Measurements from ENCODE around the gene BIK.

The BIK gene

DNA sequence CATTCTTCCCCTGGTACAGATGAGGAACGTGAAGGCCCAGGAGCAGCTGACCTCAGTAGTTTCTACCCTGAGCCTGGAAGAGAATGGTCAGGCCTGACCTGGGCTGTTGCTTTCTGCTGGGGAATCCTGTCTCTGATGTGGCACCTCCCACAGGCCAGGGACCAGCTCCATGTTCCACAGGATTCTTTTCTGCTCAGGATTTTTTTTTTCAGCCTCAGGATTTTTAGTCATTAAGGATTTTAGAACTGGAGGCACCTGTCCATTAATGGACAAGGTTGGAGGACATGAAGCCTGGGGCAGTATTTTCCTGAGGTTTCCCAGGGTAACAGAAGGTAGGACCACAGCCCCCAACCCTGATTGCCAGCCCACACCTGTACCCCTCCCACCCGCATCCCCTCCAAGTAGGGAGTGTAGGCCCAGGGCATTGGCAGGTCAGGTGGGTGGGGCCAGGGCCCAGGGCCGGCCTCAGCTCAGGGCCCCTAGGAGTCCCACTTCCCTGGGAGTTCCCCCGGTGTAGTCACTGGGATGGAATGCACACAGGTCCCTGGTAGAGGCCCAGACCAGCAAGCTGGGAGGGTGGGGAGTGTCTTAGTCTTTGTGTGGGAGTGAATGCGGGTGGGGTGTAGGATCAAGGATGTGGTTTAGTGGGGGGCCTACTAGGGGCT, 16.1 kb downstream of the BIK start:
- Histone ChIP-seq H3K9ac (ENCODE audit: low read depth, low read length) (no peak overlapping the region), H3K36me3 (ENCODE audit: control insufficient read depth, insufficient read depth, low read length) (peaks cover 7% of the 10 kb centered on the region; the same call in 1 of the 2 replicates), H3K9me3 (ENCODE audit: control insufficient read depth, insufficient read depth, low read length) (no peaks in the 10 kb centered on the region), H3K4me1 (ENCODE audit: control insufficient read depth, insufficient read depth, low read length) (peaks cover 9% of the 10 kb centered on the region; the same call in 1 of the 2 replicates), H3K27me3 (ENCODE audit: control insufficient read depth, insufficient read depth, low read length) (no peaks in the 10 kb centered on the region), H3K4me3 (ENCODE audit: low read depth, low read length) (no peak overlapping the region), H3K27ac (ENCODE audit: low read depth, low read length) (no peak overlapping the region)

DNA sequence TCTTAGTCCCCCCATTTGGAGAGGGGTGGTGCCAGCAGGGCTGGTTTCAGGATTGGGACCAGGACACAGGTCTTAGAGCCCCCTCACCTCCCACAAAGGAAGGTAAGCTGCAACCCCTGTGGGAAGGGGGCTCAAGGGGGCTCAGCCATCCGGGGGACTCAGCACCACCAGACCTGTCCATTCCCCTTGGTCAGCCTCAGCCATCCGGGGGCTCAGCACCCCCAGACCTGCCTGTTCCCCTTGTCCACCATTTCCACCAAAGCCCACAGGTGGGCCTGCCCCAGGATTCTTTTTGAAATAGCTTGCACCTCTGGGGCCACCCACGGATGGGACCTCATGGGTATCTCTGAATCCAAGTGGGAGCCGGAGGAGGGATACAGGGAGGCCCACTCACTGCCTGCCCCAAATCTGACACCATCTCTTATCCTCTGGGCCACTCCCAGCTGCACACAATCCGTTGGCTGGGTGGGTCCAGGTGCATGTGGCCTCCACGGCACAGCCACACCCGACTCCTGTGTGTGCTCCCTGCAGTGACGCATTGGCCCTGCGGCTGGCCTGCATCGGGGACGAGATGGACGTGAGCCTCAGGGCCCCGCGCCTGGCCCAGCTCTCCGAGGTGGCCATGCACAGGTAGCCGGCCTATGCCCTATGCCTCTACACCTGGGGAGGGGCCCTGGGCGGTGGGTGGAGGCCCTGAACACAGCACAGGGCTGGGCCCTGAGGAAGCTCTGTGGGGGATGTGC, 16.8 kb downstream of the BIK start:
- H3K4me1 ChIP-seq (ENCODE audit: control insufficient read depth, insufficient read depth, low read length) = peaks cover 9% of the 10 kb centered on the region; the same call in 1 of the 2 replicates
- H3K4me3 ChIP-seq (ENCODE audit: low read depth, low read length) = no peak overlapping the region
- H3K36me3 ChIP-seq (ENCODE audit: control insufficient read depth, insufficient read depth, low read length) = peaks cover 13% of the 10 kb centered on the region; the same call in 1 of the 2 replicates
- no peaks in the 10 kb centered on the region for H3K27me3 ChIP-seq (ENCODE audit: control insufficient read depth, insufficient read depth, low read length)
- no peak overlapping the region for H3K27ac ChIP-seq (ENCODE audit: low read depth, low read length)
- no peak overlapping the region for H3K9ac ChIP-seq (ENCODE audit: low read depth, low read length)
- H3K9me3 ChIP-seq (ENCODE audit: control insufficient read depth, insufficient read depth, low read length) = no peaks in the 10 kb centered on the region

DNA sequence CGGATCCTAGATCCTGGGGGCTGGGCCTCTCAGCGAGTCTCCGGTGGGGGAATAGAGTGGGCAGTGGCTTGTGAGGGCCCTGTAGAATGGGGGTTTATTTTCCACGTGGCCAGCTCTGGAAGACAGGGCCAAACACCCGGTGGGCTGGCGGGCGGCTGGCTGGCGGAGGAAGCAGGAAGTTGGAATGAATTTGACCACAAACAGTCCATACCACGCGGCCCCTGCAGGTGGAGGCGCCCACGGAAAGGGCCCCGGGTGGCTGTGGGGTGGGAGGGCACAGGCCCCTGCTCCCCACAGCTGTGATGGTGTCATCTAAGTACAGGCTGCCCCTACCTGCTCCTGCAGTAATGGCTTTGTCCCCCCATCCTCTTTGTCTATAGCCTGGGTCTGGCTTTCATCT, 17.6 kb downstream of the BIK start:
- no peak overlapping the region for H3K27ac ChIP-seq (ENCODE audit: low read depth, low read length)
- no peaks in the 10 kb centered on the region for H3K9me3 ChIP-seq (ENCODE audit: control insufficient read depth, insufficient read depth, low read length)
- peaks cover 9% of the 10 kb centered on the region; the same call in 1 of the 2 replicates for H3K4me1 ChIP-seq (ENCODE audit: control insufficient read depth, insufficient read depth, low read length)
- H3K4me3 ChIP-seq (ENCODE audit: low read depth, low read length) = no peak overlapping the region
- no peak overlapping the region for H3K9ac ChIP-seq (ENCODE audit: low read depth, low read length)
- H3K27me3 ChIP-seq (ENCODE audit: control insufficient read depth, insufficient read depth, low read length) = no peaks in the 10 kb centered on the region
- peaks cover 20% of the 10 kb centered on the region for H3K36me3 ChIP-seq (ENCODE audit: control insufficient read depth, insufficient read depth, low read length)

DNA sequence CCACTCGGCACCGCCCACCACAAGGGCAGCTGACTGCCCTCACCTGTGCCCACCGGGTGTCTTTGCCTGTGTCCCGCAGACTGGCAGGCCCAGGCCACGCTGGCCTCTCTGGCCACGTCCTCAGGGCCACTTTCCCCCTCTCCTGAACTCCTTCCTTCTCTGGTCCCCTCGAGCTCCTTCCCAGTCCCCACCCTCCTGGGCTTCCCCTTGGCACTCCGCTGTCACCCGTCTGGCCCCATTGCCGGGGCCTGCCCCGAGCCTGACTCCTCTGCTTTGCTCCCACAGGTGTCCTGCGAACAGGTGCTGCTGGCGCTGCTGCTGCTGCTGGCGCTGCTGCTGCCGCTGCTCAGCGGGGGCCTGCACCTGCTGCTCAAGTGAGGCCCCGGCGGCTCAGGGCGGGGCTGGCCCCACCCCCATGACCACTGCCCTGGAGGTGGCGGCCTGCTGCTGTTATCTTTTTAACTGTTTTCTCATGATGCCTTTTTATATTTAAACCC, 18.4 kb downstream of the BIK start:
- no peaks in the 10 kb centered on the region for H3K9me3 ChIP-seq (ENCODE audit: control insufficient read depth, insufficient read depth, low read length)
- peaks cover 25% of the 10 kb centered on the region for H3K36me3 ChIP-seq (ENCODE audit: control insufficient read depth, insufficient read depth, low read length)
- H3K4me3 ChIP-seq (ENCODE audit: low read depth, low read length) = no peak overlapping the region
- H3K9ac ChIP-seq (ENCODE audit: low read depth, low read length) = no peak overlapping the region
- no peak overlapping the region for H3K27ac ChIP-seq (ENCODE audit: low read depth, low read length)
- no peaks in the 10 kb centered on the region for H3K27me3 ChIP-seq (ENCODE audit: control insufficient read depth, insufficient read depth, low read length)
- peaks cover 9% of the 10 kb centered on the region; the same call in 1 of the 2 replicates for H3K4me1 ChIP-seq (ENCODE audit: control insufficient read depth, insufficient read depth, low read length)

DNA sequence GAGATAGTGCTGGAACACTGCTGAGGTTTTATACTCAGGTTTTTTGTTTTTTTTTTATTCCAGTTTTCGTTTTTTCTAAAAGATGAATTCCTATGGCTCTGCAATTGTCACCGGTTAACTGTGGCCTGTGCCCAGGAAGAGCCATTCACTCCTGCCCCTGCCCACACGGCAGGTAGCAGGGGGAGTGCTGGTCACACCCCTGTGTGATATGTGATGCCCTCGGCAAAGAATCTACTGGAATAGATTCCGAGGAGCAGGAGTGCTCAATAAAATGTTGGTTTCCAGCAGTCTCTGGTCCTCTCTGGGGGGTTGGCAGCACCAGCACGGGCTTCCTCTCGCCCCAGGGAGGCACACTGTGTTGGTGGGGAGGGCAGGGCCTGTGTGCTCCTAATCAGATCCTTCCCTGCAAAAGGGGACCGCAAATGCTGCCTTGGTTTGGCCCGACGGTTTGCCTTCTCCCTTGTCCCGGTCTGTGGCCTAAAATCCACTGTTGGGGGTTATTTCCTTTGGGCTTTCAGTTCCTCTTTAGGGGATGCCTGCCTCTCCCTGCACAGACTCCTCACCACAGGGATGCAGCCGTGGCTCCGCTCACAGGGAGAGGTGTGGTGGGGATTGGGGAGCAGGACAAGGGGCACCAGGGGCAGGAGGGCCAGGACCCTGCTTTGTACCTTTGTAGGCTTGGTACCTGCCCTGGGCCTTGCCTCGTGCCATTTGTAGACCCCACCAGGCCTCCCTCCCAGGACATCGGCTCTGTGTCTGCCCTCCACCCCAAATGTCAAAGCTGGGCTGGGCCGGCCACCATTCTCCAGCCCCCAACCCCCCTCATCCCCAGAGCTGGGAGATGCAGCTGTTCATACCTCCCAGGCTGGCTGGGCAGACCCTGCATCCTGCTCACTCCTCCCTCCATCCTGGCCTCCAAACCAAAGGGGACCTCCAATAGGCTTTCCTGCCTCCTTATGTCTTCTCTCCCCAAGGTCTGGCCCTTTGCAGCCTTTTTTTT, 19.2 kb downstream of the BIK start:
- no peak overlapping the region for H3K27ac ChIP-seq (ENCODE audit: low read depth, low read length)
- peaks cover 32% of the 10 kb centered on the region for H3K36me3 ChIP-seq (ENCODE audit: control insufficient read depth, insufficient read depth, low read length)
- H3K4me1 ChIP-seq (ENCODE audit: control insufficient read depth, insufficient read depth, low read length) = peaks cover 9% of the 10 kb centered on the region; the same call in 1 of the 2 replicates
- H3K9me3 ChIP-seq (ENCODE audit: control insufficient read depth, insufficient read depth, low read length) = no peaks in the 10 kb centered on the region
- no peaks in the 10 kb centered on the region for H3K27me3 ChIP-seq (ENCODE audit: control insufficient read depth, insufficient read depth, low read length)
- no peak overlapping the region for H3K9ac ChIP-seq (ENCODE audit: low read depth, low read length)
- H3K4me3 ChIP-seq (ENCODE audit: low read depth, low read length) = no peak overlapping the region

DNA sequence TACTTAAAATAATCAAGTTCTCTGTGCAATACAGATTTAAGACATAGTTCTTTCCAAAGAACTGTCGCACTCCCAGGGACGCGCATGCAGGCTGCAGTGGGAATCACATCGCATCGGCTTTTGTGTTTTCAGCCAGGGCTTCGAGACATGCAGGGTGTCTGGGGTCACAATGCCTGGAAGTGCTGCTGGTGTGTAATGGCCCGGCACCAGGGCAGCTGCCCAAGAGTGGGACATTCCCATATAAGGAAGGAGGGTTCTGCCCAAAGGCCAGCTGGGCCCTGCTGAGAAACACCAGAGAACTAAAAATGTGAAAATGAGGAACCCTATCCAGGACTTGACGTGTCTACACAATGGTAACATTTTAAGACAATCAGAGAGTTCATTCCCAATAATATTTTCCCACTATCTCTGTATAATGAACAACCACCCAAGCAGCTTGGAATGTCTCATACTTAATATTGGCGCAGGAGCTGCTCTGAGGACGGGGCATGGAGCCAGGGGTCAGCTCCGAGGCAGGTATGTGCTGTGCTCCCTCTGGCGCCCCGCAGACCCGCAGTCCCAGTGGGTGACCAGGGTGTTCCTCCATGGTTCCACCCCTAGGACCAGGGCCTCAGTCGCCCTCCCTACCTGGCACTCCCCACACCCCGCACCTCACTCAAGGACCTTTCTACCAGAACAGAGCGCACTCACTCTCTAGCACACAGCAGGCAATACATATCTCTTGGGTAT, 21.4 kb downstream of the BIK start:
- Histone ChIP-seq H3K27me3 (ENCODE audit: control insufficient read depth, insufficient read depth, low read length) (no peaks in the 10 kb centered on the region), H3K36me3 (ENCODE audit: control insufficient read depth, insufficient read depth, low read length) (peaks cover 51% of the 10 kb centered on the region), H3K9ac (ENCODE audit: low read depth, low read length) (no peak overlapping the region), H3K9me3 (ENCODE audit: control insufficient read depth, insufficient read depth, low read length) (no peaks in the 10 kb centered on the region), H3K4me3 (ENCODE audit: low read depth, low read length) (no peak overlapping the region), H3K27ac (ENCODE audit: low read depth, low read length) (no peak overlapping the region), H3K4me1 (ENCODE audit: control insufficient read depth, insufficient read depth, low read length) (peaks cover 9% of the 10 kb centered on the region; the same call in 1 of the 2 replicates)

DNA sequence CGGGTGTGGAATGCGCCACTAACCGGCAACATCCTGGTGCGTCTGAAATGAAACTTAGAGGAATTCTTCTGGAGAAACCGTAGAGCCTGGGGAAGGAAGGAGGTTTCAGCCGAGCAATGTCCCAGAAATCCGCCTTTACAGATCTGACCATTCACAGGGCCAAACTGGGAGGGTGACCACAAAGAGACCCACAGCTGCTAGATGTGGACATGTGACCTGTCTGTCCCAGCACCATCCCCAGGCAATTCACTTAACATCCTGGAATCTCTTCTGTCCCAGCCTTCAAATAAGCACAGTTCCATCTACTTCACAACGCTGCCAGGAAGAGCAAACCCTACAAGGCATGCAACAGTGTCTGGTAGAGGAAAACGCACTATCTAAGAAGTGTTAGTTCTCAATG, 22.9 kb downstream of the BIK start:
- no peaks in the 10 kb centered on the region for H3K9me3 ChIP-seq (ENCODE audit: control insufficient read depth, insufficient read depth, low read length)
- no peak overlapping the region for H3K4me3 ChIP-seq (ENCODE audit: low read depth, low read length)
- no peaks in the 10 kb centered on the region for H3K27me3 ChIP-seq (ENCODE audit: control insufficient read depth, insufficient read depth, low read length)
- peaks cover 66% of the 10 kb centered on the region for H3K36me3 ChIP-seq (ENCODE audit: control insufficient read depth, insufficient read depth, low read length)
- H3K4me1 ChIP-seq (ENCODE audit: control insufficient read depth, insufficient read depth, low read length) = peaks cover 9% of the 10 kb centered on the region; the same call in 1 of the 2 replicates
- H3K9ac ChIP-seq (ENCODE audit: low read depth, low read length) = no peak overlapping the region
- no peak overlapping the region for H3K27ac ChIP-seq (ENCODE audit: low read depth, low read length)

DNA sequence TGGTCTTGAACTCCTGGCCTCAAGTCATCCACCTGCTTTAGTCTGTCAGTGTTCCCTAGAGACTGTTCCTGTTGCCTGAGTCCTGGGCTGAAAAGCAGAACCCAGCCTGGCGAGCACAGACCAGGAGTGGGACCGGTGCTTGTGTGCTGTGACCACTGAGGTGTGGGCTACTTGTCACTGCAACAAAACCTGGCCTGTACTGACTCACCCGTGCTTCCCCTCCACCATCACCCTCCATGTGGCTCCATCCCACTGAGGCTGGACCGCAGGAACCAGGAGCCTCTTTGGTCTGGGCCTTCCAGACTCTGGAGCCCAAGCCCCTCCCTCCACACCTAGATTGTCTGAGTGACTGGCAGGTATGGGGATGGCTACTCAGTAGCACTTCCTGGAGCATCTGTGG, 24.0 kb downstream of the BIK start:
- Histone ChIP-seq H3K36me3 (ENCODE audit: control insufficient read depth, insufficient read depth, low read length) (peaks cover 77% of the 10 kb centered on the region), H3K9ac (ENCODE audit: low read depth, low read length) (no peak overlapping the region)

DNA sequence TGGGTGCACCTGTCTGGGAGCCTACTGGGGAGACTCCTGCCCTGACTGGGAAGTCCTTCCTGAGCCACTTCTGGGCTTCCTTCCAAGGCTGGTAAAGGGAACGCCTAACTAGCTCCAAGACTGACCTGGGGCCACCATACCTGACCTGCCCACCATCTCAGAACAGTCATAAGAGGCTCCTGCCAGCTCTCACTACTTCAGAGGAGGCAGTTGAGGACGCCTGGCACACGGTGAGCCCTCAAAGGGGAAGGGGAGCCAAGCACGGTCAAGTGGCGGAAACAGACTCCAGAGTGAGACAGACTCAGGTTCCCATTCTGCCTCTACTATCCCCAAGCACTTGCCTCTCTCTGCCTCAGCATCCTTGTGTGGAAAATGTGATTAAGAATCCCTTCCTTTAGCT, 25.0 kb downstream of the BIK start:
- Histone ChIP-seq H3K4me3 (ENCODE audit: low read depth, low read length) (no peak overlapping the region), H3K4me1 (ENCODE audit: control insufficient read depth, insufficient read depth, low read length) (no peaks in the 10 kb centered on the region), H3K9ac (ENCODE audit: low read depth, low read length) (no peak overlapping the region), H3K9me3 (ENCODE audit: control insufficient read depth, insufficient read depth, low read length) (no peaks in the 10 kb centered on the region), H3K27me3 (ENCODE audit: control insufficient read depth, insufficient read depth, low read length) (no peaks in the 10 kb centered on the region), H3K36me3 (ENCODE audit: control insufficient read depth, insufficient read depth, low read length) (peaks cover 87% of the 10 kb centered on the region), H3K27ac (ENCODE audit: low read depth, low read length) (no peak overlapping the region)

More for the DNA sequence above, 24.0 kb downstream of the BIK start:
- H3K9me3 ChIP-seq (ENCODE audit: control insufficient read depth, insufficient read depth, low read length) = no peaks in the 10 kb centered on the region
- no peak overlapping the region for H3K27ac ChIP-seq (ENCODE audit: low read depth, low read length)
- 0 out of 2 replicates have a peak, but pooled peaks cover 1% of the 10 kb centered on the region for H3K4me1 ChIP-seq (ENCODE audit: control insufficient read depth, insufficient read depth, low read length)
- no peak overlapping the region for H3K4me3 ChIP-seq (ENCODE audit: low read depth, low read length)
- no peaks in the 10 kb centered on the region for H3K27me3 ChIP-seq (ENCODE audit: control insufficient read depth, insufficient read depth, low read length)

DNA sequence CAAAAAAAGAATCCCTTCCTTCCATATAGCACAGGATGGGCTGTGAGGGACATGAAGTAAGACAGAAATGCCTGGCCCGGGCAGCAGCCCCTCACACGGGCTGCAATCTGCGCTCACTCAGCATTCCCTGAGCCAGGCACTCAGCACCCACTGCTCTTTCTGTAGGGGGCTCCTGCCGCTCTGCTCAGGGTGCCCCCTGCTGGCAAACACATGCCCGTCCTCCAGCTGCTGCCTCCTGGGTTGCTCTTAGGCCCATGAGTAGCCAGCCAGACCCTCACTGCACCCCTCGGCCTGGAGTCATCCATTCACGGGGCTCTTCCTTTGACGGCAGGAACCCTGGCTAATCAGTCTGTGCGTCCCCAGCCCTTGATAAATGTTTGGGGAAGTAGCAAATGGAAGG, 25.7 kb downstream of the BIK start:
- peaks cover 91% of the 10 kb centered on the region for H3K36me3 ChIP-seq (ENCODE audit: control insufficient read depth, insufficient read depth, low read length)
- H3K4me1 ChIP-seq (ENCODE audit: control insufficient read depth, insufficient read depth, low read length) = no peaks in the 10 kb centered on the region
- no peak overlapping the region for H3K27ac ChIP-seq (ENCODE audit: low read depth, low read length)

More for the DNA sequence above, 25.7 kb downstream of the BIK start:
- Histone ChIP-seq H3K4me3 (ENCODE audit: low read depth, low read length) (no peak overlapping the region), H3K27me3 (ENCODE audit: control insufficient read depth, insufficient read depth, low read length) (no peaks in the 10 kb centered on the region), H3K9ac (ENCODE audit: low read depth, low read length) (no peak overlapping the region), H3K9me3 (ENCODE audit: control insufficient read depth, insufficient read depth, low read length) (no peaks in the 10 kb centered on the region)

Measured in HUES48 (cell line).